ENCODE measurements around the gene OR2L13.
"Not testable (repeated sequence)": the region's sequence is repeated elsewhere in the genome, so short reads cannot be mapped to it uniquely, and the experiment has no call there.

OR2L13 gene

GRCh38 chr1:248094884-248095283 lies at the start of gene OR2L13:
TSS of gene OR2L13 (plus strand) at chr1:248095184. CDS start at chr1:248099376, 4,192 bp downstream.
- in situ Hi-C loops (cut with HindIII; ENCODE audit: low sequenced_read_pairs) = no loop called here

- in situ Hi-C loops (cut with HindIII; ENCODE audit: low sequenced_read_pairs) = no loop called here
These were observed 49.8 kb upstream of the OR2L13 start for GRCh38 chr1:248045209-248045608.

- in situ Hi-C loops (cut with HindIII; ENCODE audit: low sequenced_read_pairs) = no loop called here
These were observed 48.4 kb upstream of the OR2L13 start, which contains the start of gene OR2L3 for GRCh38 chr1:248046536-248046935. TSS of gene OR2L3 (plus strand) at chr1:248046836. CDS start at chr1:248060682, 13,846 bp downstream.

GRCh38 chr1:248047008-248047407 lies 48.0 kb upstream of the OR2L13 start:
- in situ Hi-C loops (cut with HindIII; ENCODE audit: low sequenced_read_pairs) = no loop called here

- in situ Hi-C loops (cut with HindIII; ENCODE audit: low sequenced_read_pairs) = no loop called here
These were observed 40.3 kb upstream of the OR2L13 start for GRCh38 chr1:248054671-248055070.

- in situ Hi-C loops (cut with HindIII; ENCODE audit: low sequenced_read_pairs) = no loop called here
These were observed 39.7 kb upstream of the OR2L13 start for GRCh38 chr1:248055261-248055660.

- in situ Hi-C loops (cut with HindIII; ENCODE audit: low sequenced_read_pairs) = no loop called here
These were observed 29.9 kb upstream of the OR2L13 start for GRCh38 chr1:248065071-248065470.

GRCh38 chr1:248065604-248066003 lies 29.4 kb upstream of the OR2L13 start:
- in situ Hi-C loops (cut with HindIII; ENCODE audit: low sequenced_read_pairs) = no loop called here

- in situ Hi-C loops (cut with HindIII; ENCODE audit: low sequenced_read_pairs) = not testable (repeated sequence)
These were observed 11.1 kb upstream of the OR2L13 start for GRCh38 chr1:248083864-248084263.

GRCh38 chr1:248098529-248098928 lies 3.5 kb downstream of the OR2L13 start:
- in situ Hi-C loops (cut with HindIII; ENCODE audit: low sequenced_read_pairs) = no loop called here

- in situ Hi-C loops (cut with HindIII; ENCODE audit: low sequenced_read_pairs) = no loop called here
These were observed 7.9 kb downstream of the OR2L13 start for GRCh38 chr1:248102847-248103246.

- in situ Hi-C loops (cut with HindIII; ENCODE audit: low sequenced_read_pairs) = no loop called here
These were observed 16.2 kb downstream of the OR2L13 start for GRCh38 chr1:248111157-248111556.

- in situ Hi-C loops (cut with HindIII; ENCODE audit: low sequenced_read_pairs) = no loop called here
These were observed 19.9 kb downstream of the OR2L13 start for GRCh38 chr1:248114890-248115289.

GRCh38 chr1:248127653-248128052 lies 32.7 kb downstream of the OR2L13 start:
- in situ Hi-C loops (cut with HindIII; ENCODE audit: low sequenced_read_pairs) = no loop called here

GRCh38 chr1:248136811-248137210 lies 41.8 kb downstream of the OR2L13 start:
- in situ Hi-C loops (cut with HindIII; ENCODE audit: low sequenced_read_pairs) = no loop called here

GRCh38 chr1:248140846-248141245 lies 45.9 kb downstream of the OR2L13 start:
- in situ Hi-C loops (cut with HindIII; ENCODE audit: low sequenced_read_pairs) = no loop called here

GRCh38 chr1:248143311-248143710 lies 48.3 kb downstream of the OR2L13 start:
- in situ Hi-C loops (cut with HindIII; ENCODE audit: low sequenced_read_pairs) = no loop called here

- in situ Hi-C loops (cut with HindIII; ENCODE audit: low sequenced_read_pairs) = no loop called here
These were observed 49.7 kb downstream of the OR2L13 start, which contains the start of gene OR2M5 for GRCh38 chr1:248144513-248145198. TSS of gene OR2M5 (plus strand) at chr1:248145148. CDS start at chr1:248145148, 0 bp downstream.

Measured in DLD1 (cell line).